GM12891 (cell line): Measurements from ENCODE around the gene CPLANE2.

Experiments
- PAX5 ChIP-seq: IDR thresholded peaks from 2 replicates; pipeline ENCODE4 v1.6.1; 2011; ENCODE audit warnings: low read length, moderate library complexity, mild to moderate bottlenecking; ENCODE audit not compliant: insufficient read depth, severe bottlenecking
- POLR2A ChIP-seq: IDR thresholded peaks from 2 replicates; pipeline ENCODE4 v1.6.1; 2011; ENCODE audit warnings: low read depth, low read length, control low read depth
- POLR2AphosphoS5 ChIP-seq: IDR thresholded peaks from 2 replicates; pipeline ENCODE4 v1.6.1; 2011; ENCODE audit warnings: low read depth, low read length, control low read depth
- TAF1 ChIP-seq: IDR thresholded peaks from 2 replicates; pipeline ENCODE4 v1.6.1; 2011; ENCODE audit warnings: low read depth, low read length, control low read depth

DNA sequence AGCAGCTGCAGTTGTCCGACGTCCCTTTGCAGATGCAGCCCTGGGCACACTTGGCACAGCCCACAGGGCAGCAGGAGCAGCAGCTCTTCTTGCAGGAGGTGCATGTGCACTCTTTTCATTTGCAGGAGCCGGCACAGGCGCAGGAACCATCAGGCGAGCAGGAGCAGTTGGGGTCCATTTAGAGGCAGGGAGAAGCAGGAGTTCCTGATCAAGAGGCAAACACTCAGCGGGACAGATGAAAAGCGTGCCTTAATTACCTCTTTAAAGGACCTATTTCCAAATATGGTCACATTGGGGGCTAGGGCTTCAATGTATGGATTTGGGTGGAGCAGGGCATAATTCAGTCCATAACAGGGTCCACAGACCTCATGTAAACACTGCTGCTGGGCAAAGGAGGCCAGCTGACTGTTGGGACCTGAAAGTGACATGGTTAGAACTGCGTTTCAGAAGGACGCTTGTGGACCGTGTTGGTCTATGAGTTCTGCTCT lies 4.3 kb upstream of the CPLANE2 start:
- TF ChIP-seq POLR2AphosphoS5, result no peak
- TF ChIP-seq POLR2A, result no peak
- no peak for TF ChIP-seq TAF1
- no peak for TF ChIP-seq PAX5
